Loucy (cell line): ENCODE data around the gene APOBEC3H.

ENCODE experiments used
- CTCF ChIP-seq: fragments of 200-600 bp; sonication (generic); conservative IDR thresholded peaks from 2 replicates; pipeline ENCODE4 v1.5.1; 2014; ENCODE audit warnings: mild to moderate bottlenecking, antibody characterized with exemption, low read length
- EZH2phosphoT487 ChIP-seq: fragments of 200-600 bp; IDR thresholded peaks from 2 replicates; pipeline ENCODE4 v1.6.1; 2018; ENCODE audit warnings: antibody characterized with exemption, mild to moderate bottlenecking, moderate library complexity, borderline replicate concordance

GRCh38 chr22:39084666-39085065 lies 12.4 kb upstream of the APOBEC3H start:
- TF ChIP-seq CTCF = no peak
- no peak for TF ChIP-seq EZH2phosphoT487
